Liver (tissue), 9 donors: ENCODE results near the gene ELF4. TPM values are rescaled to one million over a fixed set of nuclear protein-coding genes. Genes with fewer than 3 reads are reported as not detected.

Source experiments
- DNase-seq: peaks from one replicate; pipeline ENCODE4 v3.0.0-alpha.2; 2017; ENCODE audit warnings: low spot score
- H3K27ac ChIP-seq, 2 donors: one replicate each; pipeline ENCODE4 v1.7.0; 2013; ENCODE audit warnings: inconsistent platforms in 2 of 2, low read length in 2 of 2, control low read depth in 1 of 2, low read depth in 1 of 2, mild to moderate bottlenecking in 1 of 2
- H3K27me3 ChIP-seq, 4 donors: one replicate each; pipeline versions ENCODE4 v1.6.1 to v1.7.0; 2013; ENCODE audit warnings: low read length in 3 of 4, inconsistent platforms in 1 of 4, mild to moderate bottlenecking in 1 of 4, moderate library complexity in 1 of 4; ENCODE audit not compliant: control insufficient read depth in 4 of 4, insufficient read depth in 4 of 4
- H3K36me3 ChIP-seq, 4 donors: one replicate each; pipeline versions ENCODE4 v1.6.1 to v1.7.0; 2013; ENCODE audit warnings: low read length in 3 of 4, mild to moderate bottlenecking in 3 of 4, low read depth in 1 of 4, moderate library complexity in 1 of 4; ENCODE audit not compliant: control insufficient read depth in 4 of 4, insufficient read depth in 3 of 4
- H3K4me1 ChIP-seq, 4 donors: one replicate each; pipeline versions ENCODE4 v1.6.1 to v1.7.0; 2013; ENCODE audit warnings: low read length in 3 of 4, mild to moderate bottlenecking in 3 of 4, moderate library complexity in 1 of 4; ENCODE audit not compliant: control insufficient read depth in 4 of 4, insufficient read depth in 4 of 4
- H3K4me3 ChIP-seq, 3 donors: one replicate each; pipeline versions ENCODE4 v1.6.1 to v1.7.0; 2013; ENCODE audit warnings: low read length in 3 of 3, control low read depth in 1 of 3, low read depth in 1 of 3, mild to moderate bottlenecking in 1 of 3
- H3K9ac ChIP-seq, 2 donors: one replicate each; pipeline ENCODE4 v1.7.0; 2013; ENCODE audit warnings: low read length in 2 of 2, mild to moderate bottlenecking in 2 of 2, moderate library complexity in 2 of 2, control low read depth in 1 of 2, low read depth in 1 of 2
- H3K9me3 ChIP-seq, 4 donors: one replicate each; pipeline versions ENCODE4 v1.6.1 to v1.7.0; 2013; ENCODE audit warnings: low read length in 3 of 4; ENCODE audit not compliant: control insufficient read depth in 4 of 4
- CTCF ChIP-seq: fragments of 150-350 bp; IDR thresholded peaks from 2 replicates; pipeline ENCODE4 v1.5.1; 2017; ENCODE audit warnings: improper control_type of control experiment, low read depth, low read length; ENCODE audit not compliant: missing input control
- EGR1 ChIP-seq, 2 donors: IDR thresholded peaks; 2 replicates each; pipeline ENCODE4 v1.6.1; 2016 to 2018; ENCODE audit warnings: antibody characterized with exemption in 2 of 2, low read depth in 2 of 2
- FOXA1 ChIP-seq: IDR thresholded peaks from 2 replicates; pipeline ENCODE4 v1.6.1; 2016; ENCODE audit warnings: antibody characterized with exemption
- FOXA2 ChIP-seq: IDR thresholded peaks from 2 replicates; pipeline ENCODE4 v1.6.1; 2016; ENCODE audit warnings: antibody characterized with exemption
- GABPA ChIP-seq, 2 donors: IDR thresholded peaks in 1 of 2; conservative IDR thresholded peaks in 1 of 2; 2 replicates each; pipeline ENCODE4 v1.6.1; 2016; ENCODE audit warnings: antibody characterized with exemption in 2 of 2, mild to moderate bottlenecking in 1 of 2, moderate library complexity in 1 of 2
- HNF4A ChIP-seq, 2 donors: conservative IDR thresholded peaks; 2 replicates each; pipeline ENCODE4 v1.6.1; 2016; ENCODE audit warnings: antibody characterized with exemption in 2 of 2, mild to moderate bottlenecking in 2 of 2
- HNF4G ChIP-seq: IDR thresholded peaks from 2 replicates; pipeline ENCODE4 v1.6.1; 2016; ENCODE audit warnings: antibody characterized with exemption
- JUND ChIP-seq, 2 donors: IDR thresholded peaks; 2 replicates each; pipeline ENCODE4 v1.6.1; 2016; ENCODE audit warnings: antibody characterized with exemption in 2 of 2
- MAX ChIP-seq: IDR thresholded peaks from 2 replicates; pipeline ENCODE4 v1.6.1; 2016; ENCODE audit warnings: antibody characterized with exemption
- NR2F2 ChIP-seq: IDR thresholded peaks from 2 replicates; pipeline ENCODE4 v1.6.1; 2016; ENCODE audit warnings: antibody characterized with exemption
- RAD21 ChIP-seq, 2 donors: IDR thresholded peaks; 2 replicates each; pipeline ENCODE4 v1.6.1; 2016; ENCODE audit warnings: antibody characterized with exemption in 2 of 2, mild to moderate bottlenecking in 2 of 2
- REST ChIP-seq: IDR thresholded peaks from 2 replicates; pipeline ENCODE4 v1.6.1; 2016; ENCODE audit warnings: antibody characterized with exemption, mild to moderate bottlenecking
- RXRA ChIP-seq, 2 donors: IDR thresholded peaks; 2 replicates each; pipeline ENCODE4 v1.6.1; 2017 to 2018; ENCODE audit warnings: antibody characterized with exemption in 2 of 2, mild to moderate bottlenecking in 1 of 2
- SP1 ChIP-seq: IDR thresholded peaks from 2 replicates; pipeline ENCODE4 v1.6.1; 2018; ENCODE audit warnings: antibody characterized with exemption, mild to moderate bottlenecking
- TAF1 ChIP-seq: conservative IDR thresholded peaks from 2 replicates; pipeline ENCODE4 v1.6.1; 2016; ENCODE audit warnings: antibody characterized with exemption, mild to moderate bottlenecking
- YY1 ChIP-seq: IDR thresholded peaks from 2 replicates; pipeline ENCODE4 v1.6.1; 2016; ENCODE audit warnings: antibody characterized with exemption, mild to moderate bottlenecking
- WGBS: extraction: QIAGEN DNeasy Blood & Tissue Kit; methylation state at CpG from one replicate; pipeline ENCODE4 v1.1.7; 2013; 5-methylcytosine and 5-hydroxymethylcytosine counted together
- polyA plus RNA-seq, 2 donors: library from polyadenylated mRNA; stranded (reverse) in 1 of 2; unstranded in 1 of 2; fragments of 200-250 nt in 1 of 2; fragments of >200 nt in 1 of 2; fragmentation: Nextera tagmentation in 1 of 2; extraction: Ambion mirVana in 1 of 2; gene quantifications; one replicate each; pipeline versions ENCODE4 v1.2.1 to v1.2.3, GENCODE V29; 2013 to 2015
- total RNA-seq, 2 donors: library from RNA; depleted of rRNA; stranded (reverse); fragments of >200 nt; gene quantifications; one replicate each; pipeline ENCODE4 v1.2.3, GENCODE V29; 2014
- TF ChIP-seq, protein P1 (sequence below): IDR thresholded peaks from 2 replicates; pipeline ENCODE4 v1.6.1; 2016; ENCODE audit warnings: antibody characterized with exemption
- TF ChIP-seq, protein P2 (sequence below): IDR thresholded peaks from 2 replicates; pipeline ENCODE4 v1.6.1; 2016; ENCODE audit warnings: antibody characterized with exemption
- donor health status: healthy.
- donor health status: healthy.
- donor health status: healthy.
- donor health status: healthy.
- donor health status: healthy.

Gene ELF4
- total and polyA plus RNA-seq, 4 donors, result 0.35 to 4.7 (median 1.5) TPM

- Histone ChIP-seq H3K9ac (no peak overlapping the region), H3K9me3 (no peaks in the 10 kb centered on the region), H3K27ac (peak overlapping the region; percentile 56 to 57), H3K27me3 (no peaks in the 10 kb centered on the region), H3K4me3 (peak overlapping the region in 2 of 3 donors; percentile 46 to 56), H3K36me3 (no peaks in the 10 kb centered on the region), H3K4me1 (peaks cover 0 to 4% (median 0%) of the 10 kb centered on the region in 4 donors)
- WGBS, result 18% methylated on average over 81 of the region's 81 CpGs
- DNase-seq, result no peak
- TF ChIP-seq EGR1 (IDR thresholded peaks at IDR 0.05; ENCODE audit: low read depth in 2 of 2), result no peak
- no peak for TF ChIP-seq GABPA (IDR thresholded peaks at IDR 0.05 in 1 of 2, conservative IDR thresholded peaks at IDR 0.05 in 1 of 2)
- no peak for TF ChIP-seq TAF1
- TF ChIP-seq MAX, result no peak
- no peak for TF ChIP-seq FOXA1
- TF ChIP-seq REST, result no peak
- TF ChIP-seq HNF4G, result no peak
- no peak for TF ChIP-seq YY1
- TF ChIP-seq, protein P1, sequence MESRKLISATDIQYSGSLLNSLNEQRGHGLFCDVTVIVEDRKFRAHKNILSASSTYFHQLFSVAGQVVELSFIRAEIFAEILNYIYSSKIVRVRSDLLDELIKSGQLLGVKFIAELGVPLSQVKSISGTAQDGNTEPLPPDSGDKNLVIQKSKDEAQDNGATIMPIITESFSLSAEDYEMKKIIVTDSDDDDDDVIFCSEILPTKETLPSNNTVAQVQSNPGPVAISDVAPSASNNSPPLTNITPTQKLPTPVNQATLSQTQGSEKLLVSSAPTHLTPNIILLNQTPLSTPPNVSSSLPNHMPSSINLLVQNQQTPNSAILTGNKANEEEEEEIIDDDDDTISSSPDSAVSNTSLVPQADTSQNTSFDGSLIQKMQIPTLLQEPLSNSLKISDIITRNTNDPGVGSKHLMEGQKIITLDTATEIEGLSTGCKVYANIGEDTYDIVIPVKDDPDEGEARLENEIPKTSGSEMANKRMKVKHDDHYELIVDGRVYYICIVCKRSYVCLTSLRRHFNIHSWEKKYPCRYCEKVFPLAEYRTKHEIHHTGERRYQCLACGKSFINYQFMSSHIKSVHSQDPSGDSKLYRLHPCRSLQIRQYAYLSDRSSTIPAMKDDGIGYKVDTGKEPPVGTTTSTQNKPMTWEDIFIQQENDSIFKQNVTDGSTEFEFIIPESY, result no peak
- TF ChIP-seq RXRA (IDR thresholded peaks at IDR 0.05), result no peak
- TF ChIP-seq, protein P2, sequence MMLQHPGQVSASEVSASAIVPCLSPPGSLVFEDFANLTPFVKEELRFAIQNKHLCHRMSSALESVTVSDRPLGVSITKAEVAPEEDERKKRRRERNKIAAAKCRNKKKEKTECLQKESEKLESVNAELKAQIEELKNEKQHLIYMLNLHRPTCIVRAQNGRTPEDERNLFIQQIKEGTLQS, result no peak
- no peak for TF ChIP-seq HNF4A (conservative IDR thresholded peaks at IDR 0.05)
- no peak for TF ChIP-seq NR2F2
- no peak for TF ChIP-seq JUND (IDR thresholded peaks at IDR 0.05)
- TF ChIP-seq SP1, result no peak
- no peak for TF ChIP-seq FOXA2
- TF ChIP-seq RAD21 (IDR thresholded peaks at IDR 0.05), result no peak
- no peak for TF ChIP-seq CTCF
These were observed 593 bp downstream of the ELF4 start for GRCh38 chrX:130109429-130110378.
